NCI-H128 (cell line): Measurements from ENCODE around the gene ALPK3.

ENCODE experiments used
- DNase-seq: peaks from one replicate; lab custom pipeline; 2025; ENCODE audit not compliant: unreplicated experiment; lab: John Stamatoyannopoulos, UW

ALPK3 gene, protein sequence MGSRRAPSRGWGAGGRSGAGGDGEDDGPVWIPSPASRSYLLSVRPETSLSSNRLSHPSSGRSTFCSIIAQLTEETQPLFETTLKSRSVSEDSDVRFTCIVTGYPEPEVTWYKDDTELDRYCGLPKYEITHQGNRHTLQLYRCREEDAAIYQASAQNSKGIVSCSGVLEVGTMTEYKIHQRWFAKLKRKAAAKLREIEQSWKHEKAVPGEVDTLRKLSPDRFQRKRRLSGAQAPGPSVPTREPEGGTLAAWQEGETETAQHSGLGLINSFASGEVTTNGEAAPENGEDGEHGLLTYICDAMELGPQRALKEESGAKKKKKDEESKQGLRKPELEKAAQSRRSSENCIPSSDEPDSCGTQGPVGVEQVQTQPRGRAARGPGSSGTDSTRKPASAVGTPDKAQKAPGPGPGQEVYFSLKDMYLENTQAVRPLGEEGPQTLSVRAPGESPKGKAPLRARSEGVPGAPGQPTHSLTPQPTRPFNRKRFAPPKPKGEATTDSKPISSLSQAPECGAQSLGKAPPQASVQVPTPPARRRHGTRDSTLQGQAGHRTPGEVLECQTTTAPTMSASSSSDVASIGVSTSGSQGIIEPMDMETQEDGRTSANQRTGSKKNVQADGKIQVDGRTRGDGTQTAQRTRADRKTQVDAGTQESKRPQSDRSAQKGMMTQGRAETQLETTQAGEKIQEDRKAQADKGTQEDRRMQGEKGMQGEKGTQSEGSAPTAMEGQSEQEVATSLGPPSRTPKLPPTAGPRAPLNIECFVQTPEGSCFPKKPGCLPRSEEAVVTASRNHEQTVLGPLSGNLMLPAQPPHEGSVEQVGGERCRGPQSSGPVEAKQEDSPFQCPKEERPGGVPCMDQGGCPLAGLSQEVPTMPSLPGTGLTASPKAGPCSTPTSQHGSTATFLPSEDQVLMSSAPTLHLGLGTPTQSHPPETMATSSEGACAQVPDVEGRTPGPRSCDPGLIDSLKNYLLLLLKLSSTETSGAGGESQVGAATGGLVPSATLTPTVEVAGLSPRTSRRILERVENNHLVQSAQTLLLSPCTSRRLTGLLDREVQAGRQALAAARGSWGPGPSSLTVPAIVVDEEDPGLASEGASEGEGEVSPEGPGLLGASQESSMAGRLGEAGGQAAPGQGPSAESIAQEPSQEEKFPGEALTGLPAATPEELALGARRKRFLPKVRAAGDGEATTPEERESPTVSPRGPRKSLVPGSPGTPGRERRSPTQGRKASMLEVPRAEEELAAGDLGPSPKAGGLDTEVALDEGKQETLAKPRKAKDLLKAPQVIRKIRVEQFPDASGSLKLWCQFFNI (N-terminal part only)

DNA sequence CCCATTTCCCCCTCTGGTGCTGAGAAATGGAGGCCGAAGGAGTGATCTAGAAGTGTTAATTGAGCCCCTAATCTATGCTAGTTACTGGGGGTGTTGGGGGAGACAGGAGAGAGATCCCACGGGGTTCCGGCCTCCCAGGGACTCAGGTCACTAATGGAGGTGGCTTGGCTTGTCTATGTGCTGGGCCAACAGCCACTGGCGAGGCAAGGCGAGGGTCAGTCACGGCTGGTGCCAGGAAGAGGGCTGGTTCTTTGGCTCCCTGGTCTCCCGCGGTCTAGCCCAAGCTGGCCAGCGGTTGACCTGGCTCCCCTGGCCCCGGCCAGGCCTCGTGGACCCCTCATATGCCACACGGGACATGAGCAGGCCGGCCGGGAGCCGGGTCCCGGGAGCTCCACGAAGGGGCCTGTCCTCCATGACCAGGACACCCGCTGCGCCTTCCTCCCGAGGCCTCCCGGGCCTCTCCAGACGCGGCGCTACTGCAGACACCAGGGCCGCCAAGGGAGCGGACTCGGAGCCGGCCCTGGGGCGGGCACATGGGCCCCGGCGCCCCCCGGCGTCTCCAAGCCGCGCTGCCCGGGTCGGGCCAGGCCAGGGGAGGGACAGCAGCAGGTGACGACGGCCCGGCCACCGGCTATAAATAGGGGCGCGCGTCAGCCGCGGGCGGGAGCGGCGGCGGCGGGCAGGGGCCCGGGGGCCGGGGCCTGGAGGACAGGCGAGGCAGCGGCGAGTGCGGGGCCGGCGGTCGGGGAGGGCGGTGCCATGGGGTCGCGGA is at the start of gene ALPK3:
TSS of gene ALPK3 (plus strand) at position 663 of the 772 bp plus-strand sequence. CDS start at position 760, 97 bp downstream.
- no peak for DNase-seq

DNA sequence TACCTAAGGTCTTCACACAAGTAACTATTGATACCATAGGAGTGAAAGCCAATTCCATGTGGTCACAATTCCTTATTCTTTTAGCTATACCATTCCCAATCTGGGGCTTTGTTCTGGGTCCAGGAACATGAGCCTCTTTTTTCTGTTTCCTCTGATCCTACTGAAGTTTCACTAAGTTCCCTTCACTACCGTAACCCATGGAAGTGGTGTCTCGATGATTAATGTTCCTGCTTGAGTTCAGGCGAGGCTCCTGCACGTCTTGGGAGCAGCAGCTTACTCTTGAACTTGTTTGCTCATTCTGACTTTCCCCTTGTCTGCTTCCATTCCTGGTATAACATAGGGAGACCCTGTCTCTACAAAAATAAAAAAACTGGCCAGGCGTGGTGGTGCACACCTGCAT is 45.1 kb upstream of the ALPK3 start:
- DNase-seq, result no peak

DNA sequence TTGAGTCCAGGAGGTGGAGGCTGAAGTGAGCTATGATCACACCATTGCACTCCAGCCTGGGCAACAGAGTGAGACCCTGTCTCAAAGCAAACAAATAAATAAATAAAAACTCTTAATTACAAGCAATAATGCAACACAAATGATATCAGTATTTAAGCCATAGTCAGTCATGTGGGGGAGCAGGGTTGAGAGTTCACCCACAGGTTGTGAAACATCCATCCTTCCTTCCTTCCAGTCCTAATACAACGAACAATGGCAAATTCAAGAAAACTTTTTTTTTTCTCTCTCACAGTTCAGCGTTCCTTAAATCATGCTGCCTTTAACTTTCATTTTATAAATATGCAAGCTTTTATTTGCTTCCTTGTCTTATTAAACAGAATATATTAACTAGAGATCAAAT is 44.7 kb upstream of the ALPK3 start:
- no peak for DNase-seq

DNA sequence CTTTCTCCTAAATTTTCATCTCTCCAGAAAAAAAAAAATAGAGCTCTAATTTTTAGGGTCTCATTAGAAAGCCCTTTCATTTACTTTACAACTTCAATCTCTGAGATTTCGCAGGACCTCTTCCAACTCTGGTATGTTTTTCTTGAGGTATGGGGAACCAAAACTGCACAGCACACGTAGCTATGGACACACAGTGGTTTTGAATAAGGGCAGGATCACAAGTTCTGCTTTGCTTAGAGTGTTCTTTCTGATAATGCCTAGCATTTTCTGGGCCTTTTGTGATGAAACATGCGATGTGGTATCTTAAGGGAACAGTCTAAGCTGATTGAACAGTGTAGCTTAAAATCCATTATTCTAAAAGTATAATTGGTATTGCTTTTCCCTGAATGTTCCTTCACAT is 43.4 kb upstream of the ALPK3 start:
- no peak for DNase-seq

DNA sequence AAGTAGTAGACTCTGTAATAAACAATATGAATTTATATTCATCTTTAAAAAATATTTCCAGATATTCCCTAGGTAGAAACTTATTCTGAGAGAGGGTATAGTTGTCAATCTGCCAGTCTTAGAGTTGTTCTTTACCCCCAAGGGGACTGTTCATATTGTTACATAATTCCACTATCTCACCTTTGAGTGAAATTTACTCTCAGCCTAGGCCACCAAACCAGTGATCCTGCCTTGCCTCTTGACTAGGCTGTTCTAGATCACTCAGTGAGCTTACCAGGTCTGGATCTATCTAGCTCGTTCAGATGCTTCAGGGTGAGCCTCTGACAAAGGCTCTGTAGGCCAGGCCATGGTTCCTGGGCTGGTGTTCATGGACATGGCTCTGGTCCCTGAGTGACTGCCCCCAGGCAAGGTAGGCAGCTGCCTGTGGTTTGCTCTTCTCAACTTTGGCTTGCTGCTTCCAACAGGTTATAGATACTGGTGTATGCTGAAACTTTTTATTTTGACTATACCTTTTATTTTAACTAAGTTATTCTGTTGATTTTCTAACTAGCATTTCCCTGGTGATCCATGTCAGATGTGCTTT is 41.2 kb upstream of the ALPK3 start:
- no peak for DNase-seq

DNA sequence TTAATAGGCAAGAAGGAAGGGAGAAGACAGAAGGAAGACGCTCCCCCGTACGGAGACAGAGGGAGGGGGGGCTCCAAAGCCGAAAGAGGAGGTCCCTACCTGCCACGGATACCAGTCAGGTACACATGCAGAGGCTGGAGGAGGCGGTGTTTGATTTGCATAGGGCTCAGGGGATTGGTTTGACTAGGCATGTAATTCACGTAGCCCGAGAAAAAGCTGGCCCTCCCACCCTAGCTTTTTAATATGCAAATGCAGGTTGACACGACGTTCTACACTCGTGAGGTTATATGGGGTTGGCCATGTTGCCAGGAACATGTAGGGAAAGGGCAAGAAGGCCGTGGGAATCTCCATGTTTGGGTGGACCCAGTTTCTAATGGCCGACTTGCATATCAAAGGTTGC is 39.0 kb upstream of the ALPK3 start:
- no peak for DNase-seq

DNA sequence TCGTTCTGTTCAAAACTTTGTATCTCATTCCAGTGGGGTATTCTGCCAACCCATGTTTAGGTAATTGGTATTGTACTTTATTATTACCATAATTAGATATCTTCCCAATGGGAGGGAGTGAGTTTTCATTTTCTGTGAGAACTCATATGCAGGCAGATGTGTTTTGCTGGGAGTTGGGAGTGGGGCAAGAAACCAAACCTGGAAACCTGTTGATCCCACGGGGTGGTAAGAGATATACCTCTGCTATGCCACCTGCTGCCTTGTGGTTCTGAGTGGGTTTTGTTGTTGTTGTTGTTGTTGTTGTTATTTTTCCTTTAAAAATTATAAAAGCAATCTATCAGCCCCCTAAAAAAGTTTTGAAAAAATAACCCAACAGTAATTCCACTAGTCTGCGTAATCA is 36.7 kb upstream of the ALPK3 start:
- no peak for DNase-seq

DNA sequence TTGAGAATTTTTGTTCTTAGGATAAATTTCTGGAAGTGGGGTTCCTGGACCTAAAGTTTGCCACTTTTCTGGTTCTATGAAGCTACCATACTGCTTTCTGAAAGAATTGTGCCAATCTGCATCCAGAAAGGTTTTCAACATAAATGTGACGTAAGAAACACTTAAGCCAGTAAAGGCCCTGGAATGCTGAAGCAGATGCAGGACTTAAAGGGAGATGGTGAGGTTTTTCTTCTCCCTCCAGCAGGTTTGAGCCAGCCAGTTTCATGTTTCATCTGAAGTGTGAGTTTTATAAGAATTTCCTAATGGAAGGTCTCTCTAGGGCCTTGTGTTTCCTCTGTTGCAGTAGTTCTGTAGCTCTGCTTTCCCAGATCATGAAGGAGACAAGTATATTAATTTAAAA is 35.7 kb upstream of the ALPK3 start:
- DNase-seq, result no peak

DNA sequence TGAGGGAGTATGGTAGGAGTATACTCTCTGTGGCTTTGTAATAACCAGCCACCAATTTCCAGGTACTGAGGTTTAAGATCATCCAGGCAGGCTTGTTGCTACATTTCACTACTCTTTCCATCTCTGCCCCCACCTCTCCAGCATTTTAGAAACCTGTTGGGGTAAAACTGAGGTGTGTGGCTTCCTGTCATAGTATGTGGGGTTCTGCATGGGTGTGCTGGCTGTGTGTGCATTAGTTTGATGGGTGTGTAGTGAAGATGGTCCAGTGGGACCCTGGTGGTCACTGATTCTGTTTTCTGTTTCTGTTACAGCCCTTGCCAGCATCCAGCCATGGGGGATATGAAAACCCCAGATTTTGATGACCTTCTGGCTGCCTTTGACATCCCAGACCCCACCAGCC is 34.8 kb upstream of the ALPK3 start:
- DNase-seq, result no peak

DNA sequence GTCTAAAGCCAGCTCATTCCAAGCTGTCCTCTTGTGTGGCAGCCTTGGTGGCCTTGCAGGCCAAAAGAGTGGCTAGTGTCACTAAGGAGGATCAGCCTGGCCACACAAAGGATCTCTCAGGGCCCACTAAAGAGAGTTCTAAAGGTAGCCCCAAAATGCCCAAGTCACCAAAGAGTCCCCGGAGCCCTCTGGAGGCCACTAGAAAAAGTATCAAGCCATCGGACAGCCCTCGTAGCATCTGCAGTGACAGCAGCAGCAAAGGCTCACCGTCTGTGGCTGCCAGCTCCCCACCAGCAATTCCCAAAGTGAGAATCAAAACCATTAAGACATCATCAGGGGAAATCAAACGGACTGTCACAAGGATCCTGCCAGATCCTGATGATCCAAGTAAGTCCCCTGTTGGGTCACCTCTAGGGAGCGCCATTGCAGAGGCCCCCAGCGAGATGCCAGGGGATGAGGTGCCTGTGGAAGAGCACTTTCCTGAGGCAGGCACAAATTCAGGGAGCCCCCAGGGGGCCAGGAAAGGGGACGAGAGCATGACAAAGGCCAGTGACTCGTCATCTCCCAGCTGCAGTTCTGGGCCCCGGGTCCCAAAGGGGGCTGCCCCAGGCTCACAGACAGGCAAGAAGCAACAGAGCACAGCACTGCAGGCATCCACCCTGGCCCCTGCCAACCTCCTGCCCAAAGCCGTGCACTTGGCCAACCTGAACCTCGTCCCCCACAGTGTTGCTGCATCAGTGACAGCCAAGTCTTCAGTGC is 33.5 kb upstream of the ALPK3 start:
- no peak for DNase-seq

DNA sequence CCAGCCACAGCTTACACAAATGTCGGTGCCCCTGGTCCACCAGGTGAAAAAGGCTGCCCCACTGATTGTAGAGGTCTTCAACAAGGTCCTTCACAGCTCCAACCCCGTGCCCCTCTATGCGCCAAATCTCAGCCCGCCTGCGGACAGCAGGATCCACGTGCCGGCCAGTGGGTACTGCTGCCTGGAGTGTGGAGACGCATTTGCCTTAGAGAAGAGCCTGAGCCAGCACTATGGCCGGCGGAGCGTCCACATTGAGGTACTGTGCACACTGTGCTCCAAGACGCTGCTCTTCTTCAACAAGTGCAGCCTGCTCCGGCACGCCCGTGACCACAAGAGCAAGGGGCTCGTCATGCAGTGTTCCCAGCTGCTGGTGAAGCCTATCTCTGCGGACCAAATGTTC is 32.9 kb upstream of the ALPK3 start:
- DNase-seq, result no peak

DNA sequence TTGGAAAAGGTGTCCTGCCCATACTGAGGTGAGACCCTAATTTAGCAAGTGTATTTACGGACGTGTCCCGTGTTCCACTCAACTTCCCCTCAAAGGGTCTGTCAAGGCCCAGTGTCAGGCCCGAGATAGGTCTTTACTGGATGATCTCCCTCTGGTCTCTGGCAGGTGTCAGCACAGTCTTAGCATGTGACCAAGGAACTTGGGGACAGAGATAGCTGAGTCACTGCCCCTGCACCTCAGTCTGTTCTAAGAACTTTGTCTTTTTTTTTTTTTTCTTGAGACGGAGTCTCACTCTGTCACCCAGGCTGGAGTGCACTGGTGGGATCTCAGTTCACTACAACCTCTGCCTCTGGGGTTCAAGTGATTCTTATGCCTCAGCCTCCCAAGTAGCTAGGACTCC is 32.1 kb upstream of the ALPK3 start:
- no peak for DNase-seq

DNA sequence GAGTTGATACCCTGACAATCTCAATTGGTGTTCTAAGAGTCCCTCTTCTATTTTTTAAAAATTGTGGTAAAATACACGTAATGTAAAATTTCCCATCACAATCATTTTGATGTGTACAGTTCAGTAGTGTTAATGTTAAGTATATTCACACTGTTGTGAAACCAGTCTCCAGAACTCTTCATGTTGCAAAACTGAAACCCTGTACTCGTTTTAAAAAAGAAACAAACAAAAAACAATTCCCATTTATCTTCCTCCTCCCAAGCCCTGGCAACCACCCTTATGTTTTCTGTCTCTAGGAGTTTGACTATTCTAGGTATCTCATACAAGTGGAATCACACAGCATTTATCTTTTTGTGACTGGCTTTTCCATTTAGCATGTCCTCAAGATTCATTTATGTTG is 28.7 kb upstream of the ALPK3 start:
- DNase-seq, result no peak

DNA sequence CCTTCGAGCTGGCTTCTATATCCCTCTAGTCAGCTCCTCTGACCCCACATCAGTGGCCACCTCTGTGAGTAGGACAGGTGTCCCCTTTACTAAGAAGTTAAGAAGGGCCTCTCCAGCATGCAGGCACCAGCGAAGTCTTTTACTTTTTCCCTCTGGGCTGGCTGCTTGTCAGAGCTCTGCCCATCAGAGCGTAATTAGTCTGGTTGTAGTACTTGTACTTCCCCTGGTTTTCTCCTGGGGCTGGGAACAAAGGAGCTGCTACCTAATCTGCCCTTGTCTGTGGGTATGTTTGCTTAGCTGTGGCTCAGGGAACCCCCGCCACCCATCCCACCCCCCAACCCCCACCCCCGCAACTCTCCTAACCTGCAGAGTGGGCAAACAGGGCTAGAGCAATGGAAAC is 27.4 kb upstream of the ALPK3 start:
- no peak for DNase-seq

DNA sequence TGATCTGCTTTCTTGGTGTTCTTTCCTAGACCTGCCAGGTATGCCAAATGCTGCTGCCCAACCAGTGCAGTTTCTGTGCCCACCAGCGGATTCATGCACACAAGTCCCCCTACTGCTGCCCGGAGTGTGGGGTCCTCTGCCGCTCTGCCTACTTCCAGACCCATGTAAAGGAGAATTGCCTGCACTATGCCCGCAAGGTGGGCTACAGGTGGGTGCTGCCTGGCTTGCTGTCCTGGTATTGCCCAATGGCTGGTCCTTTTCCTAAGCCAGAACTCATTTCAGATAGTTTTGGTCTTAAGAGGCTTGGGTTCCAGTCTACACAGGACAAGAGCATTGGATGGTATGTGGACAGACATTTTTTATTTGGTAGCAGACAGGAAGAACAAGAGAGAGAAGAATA is 26.5 kb upstream of the ALPK3 start:
- DNase-seq, result no peak

DNA sequence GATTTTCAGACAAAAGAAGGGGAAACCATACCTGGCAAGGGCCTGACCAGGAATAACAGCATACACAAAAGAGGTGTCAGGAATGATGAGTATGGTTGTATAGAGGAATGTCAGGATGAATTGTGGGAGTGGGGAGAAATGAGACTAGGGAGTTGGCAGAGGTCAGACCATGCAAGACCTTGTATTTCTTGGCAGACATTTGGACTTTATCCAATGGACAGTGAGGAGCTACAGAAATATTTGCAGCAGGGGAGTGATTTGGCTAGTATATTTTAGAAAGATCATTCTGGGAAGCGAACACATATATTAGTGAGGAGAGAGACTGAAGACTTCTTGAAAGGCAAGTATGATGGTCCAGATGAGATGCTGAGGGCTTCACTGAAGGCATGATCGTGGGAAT is 25.4 kb upstream of the ALPK3 start:
- DNase-seq, result no peak

DNA sequence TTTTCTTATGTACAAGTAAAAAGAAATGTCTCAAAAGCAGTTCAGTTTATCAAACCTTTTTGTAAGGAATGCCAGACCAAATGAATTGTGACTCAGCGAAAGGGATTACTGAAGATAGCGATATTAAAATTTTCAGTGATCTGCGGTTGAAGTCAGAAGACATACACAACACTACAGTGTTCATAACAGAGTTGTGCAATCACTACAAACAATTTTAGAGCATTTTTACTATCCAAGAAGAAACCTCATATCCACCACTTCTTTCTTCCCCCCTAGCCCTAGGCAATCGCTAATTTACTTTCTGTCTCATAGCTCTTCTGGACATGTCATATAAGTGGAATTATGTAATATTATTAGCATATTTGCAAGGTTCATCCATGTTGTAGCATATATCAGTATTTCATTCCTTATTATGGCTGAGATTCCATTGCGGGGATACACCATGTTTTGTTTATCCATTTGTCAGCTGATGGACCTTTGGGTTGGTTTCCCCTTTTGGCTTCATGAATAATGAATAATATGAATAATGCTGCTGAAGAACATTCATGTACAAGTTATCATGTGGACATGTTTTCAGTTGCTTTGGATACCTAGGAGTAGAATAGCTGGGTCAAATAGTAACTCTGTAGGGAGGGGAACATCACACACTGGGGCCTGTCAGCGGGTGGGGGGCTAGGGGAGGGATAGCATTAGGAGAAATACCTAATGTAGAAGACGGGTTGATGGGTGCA is 23.6 kb upstream of the ALPK3 start:
- DNase-seq, result no peak

DNA sequence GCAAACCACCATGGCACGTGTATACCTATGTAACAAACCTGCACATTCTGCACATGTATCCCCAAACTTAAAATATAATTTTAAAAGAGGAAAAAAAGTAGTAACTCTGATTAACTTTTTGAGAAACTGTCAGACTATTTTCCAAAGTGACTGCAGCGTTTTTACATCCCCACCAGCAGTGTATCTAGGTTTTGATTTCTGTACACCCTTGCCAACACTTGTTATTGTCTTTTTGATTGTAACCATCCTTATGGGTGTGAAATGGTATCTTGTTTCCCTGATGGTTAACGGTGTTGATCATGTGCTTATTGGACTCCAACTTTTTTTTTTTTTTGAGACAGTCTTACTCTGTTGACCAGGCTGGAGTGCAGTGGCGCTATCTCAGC is 23.0 kb upstream of the ALPK3 start:
- no peak for DNase-seq

DNA sequence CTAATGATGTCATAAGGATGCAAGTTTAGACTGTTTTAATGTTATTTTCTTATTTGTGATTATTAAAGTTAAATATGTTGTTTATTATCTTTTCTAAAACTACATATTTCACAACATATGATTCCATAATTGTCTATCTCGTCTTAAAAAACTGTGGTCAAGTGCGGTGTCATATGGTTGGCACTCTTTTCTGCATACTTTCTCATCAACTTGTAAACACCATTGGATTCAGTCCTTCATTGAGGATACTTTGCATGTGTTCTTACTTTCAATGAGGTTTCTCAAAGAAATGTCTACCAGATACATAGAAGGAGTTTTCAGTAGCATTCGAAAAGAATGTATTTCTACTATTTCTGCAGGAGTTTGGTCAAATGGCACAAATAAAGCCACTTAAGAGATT is 22.0 kb upstream of the ALPK3 start:
- DNase-seq, result no peak
